Right lobe of liver (tissue), 6 donors: Measurements from ENCODE around the gene TLE3. TPM values are rescaled to one million over a fixed set of nuclear protein-coding genes. Genes with fewer than 3 reads are reported as not detected.

ENCODE experiments used
- ATAC-seq, 4 donors: fragments of 200-7000 bp; cut with Tn5 transposase; one replicate each; pipeline ENCODE4 v1.9.1; 2020; ENCODE audit warnings: mild to moderate bottlenecking in 4 of 4, moderate library complexity in 4 of 4
- DNase-seq, 3 donors: peaks; one replicate each; pipeline ENCODE4 v3.0.0-alpha.2; 2020
- H3K27ac ChIP-seq, 3 donors: fragments of 200-600 bp; one replicate each; pipeline ENCODE4 v1.8.0; 2022
- H3K27me3 ChIP-seq, 2 donors: fragments of 200-600 bp; one replicate each; pipeline ENCODE4 v1.8.0; 2022
- H3K36me3 ChIP-seq, 4 donors: fragments of 200-600 bp; sonication (generic) in 1 of 4; one replicate each; pipeline versions ENCODE4 v1.5.1 to v1.8.0; 2017 to 2022; ENCODE audit warnings: control low read depth in 1 of 4
- H3K4me1 ChIP-seq, 4 donors: fragments of 200-600 bp; sonication (generic) in 1 of 4; one replicate each; pipeline versions ENCODE4 v1.5.1 to v1.8.0; 2017 to 2022; ENCODE audit warnings: control low read depth in 1 of 4
- H3K4me3 ChIP-seq, 3 donors: fragments of 200-600 bp; one replicate each; pipeline ENCODE4 v1.8.0; 2022
- H3K9me3 ChIP-seq, 4 donors: fragments of 200-600 bp; sonication (generic) in 1 of 4; one replicate each; pipeline versions ENCODE4 v1.5.1 to v1.8.0; 2017 to 2022; ENCODE audit warnings: control low read depth in 1 of 4
- POLR2A ChIP-seq: fragments of 450-650 bp; IDR thresholded peaks from one replicate; pipeline ENCODE4 v1.6.1; 2017; ENCODE audit warnings: antibody characterized with exemption, mild to moderate bottlenecking
- WGBS: methylation state at CpG from one replicate; pipeline ENCODE4 v1.1.6; 2018; ENCODE audit warnings: low coverage, low lambda C conversion rate; ENCODE audit not compliant: insufficient coverage; ENCODE audit errors: missing lambda C conversion rate; 5-methylcytosine and 5-hydroxymethylcytosine counted together
- intact Hi-C, 2 donors: fragments of 100-400 bp; cut with DNase I; formaldehyde crosslinking; loops; one replicate each; pipeline versions ENCODE4 v1.11.2 to v1.14.1; 2022
- total RNA-seq, 6 experiments: library from RNA; depleted of rRNA in 2 of 6; stranded (reverse); fragments of >200 nt in 2 of 6; fragmentation: NEBNext Ultra II Directional in 3 of 6; extraction: Animal tissue kit (Norgen Biotek cat#: 25700) in 3 of 6; gene quantifications; one replicate each; pipeline versions ENCODE4 v1.1.0 to v1.2.4, GENCODE V29; 2016 to 2023
- TF ChIP-seq, protein P1 (sequence below), 4 donors: fragments of 200-600 bp in 3 of 4; fragments of 450-650 bp in 1 of 4; IDR thresholded peaks; one replicate each; pipeline versions ENCODE4 v1.5.1 to v1.8.0; 2016 to 2022; ENCODE audit warnings: antibody characterized with exemption in 4 of 4, mild to moderate bottlenecking in 2 of 4
- donor health status: DM: no; HTN: yes; CAD: no.
- donor health status: DM: no; HTN: no; CAD: no.
- donor health status: DM: no; HTN: no; CAD: no.
- donor health status: DM: no; HTN: yes; CAD: no.
- donor health status: DM: no; HTN: yes; CAD: no.

The TLE3 gene
- total RNA-seq, 6 experiments from 2014 or later = 8.9 to 38.2 (median 21.2) TPM

DNA sequence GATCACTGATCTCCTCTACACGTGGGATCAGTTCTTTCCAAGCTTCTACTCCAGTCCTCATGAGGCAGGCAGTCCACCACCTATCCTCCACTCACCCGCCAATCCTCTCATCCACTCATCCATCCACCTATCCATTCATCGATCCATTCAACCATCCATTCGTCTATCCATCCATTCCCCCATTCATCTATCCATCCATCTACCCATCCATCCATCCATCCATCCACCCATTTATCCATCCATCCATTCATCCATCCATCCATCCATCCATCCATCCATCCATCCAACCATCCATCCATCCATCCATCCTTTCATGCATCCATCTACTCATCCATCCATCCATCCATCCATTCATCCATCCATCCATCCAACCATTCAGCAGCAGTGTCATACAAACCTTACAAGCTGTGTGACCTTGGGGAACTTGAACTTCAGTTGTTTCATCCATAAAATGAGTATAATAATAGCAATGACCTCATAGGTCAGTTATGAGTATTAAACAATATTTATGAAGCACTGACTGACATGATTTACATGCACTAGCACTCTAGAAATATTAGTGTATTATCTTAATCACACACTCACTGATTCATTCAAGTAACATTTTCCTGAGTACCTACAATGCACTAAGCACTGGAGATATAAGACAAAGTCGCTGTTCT lies 55.0 kb downstream of the TLE3 start:
- 90% methylated on average over 5 of the region's 5 CpGs for WGBS
- no peaks in the 10 kb centered on the region for H3K27me3 ChIP-seq
- intact Hi-C loops = no loop called here
- H3K27ac ChIP-seq = no peak overlapping the region
- H3K9me3 ChIP-seq = no peaks in the 10 kb centered on the region
- no peaks in the 10 kb centered on the region for H3K36me3 ChIP-seq
- no peaks in the 10 kb centered on the region for H3K4me1 ChIP-seq
- no peak for ATAC-seq
- no peak for DNase-seq
- no peak overlapping the region for H3K4me3 ChIP-seq
- TF ChIP-seq, protein P1, sequence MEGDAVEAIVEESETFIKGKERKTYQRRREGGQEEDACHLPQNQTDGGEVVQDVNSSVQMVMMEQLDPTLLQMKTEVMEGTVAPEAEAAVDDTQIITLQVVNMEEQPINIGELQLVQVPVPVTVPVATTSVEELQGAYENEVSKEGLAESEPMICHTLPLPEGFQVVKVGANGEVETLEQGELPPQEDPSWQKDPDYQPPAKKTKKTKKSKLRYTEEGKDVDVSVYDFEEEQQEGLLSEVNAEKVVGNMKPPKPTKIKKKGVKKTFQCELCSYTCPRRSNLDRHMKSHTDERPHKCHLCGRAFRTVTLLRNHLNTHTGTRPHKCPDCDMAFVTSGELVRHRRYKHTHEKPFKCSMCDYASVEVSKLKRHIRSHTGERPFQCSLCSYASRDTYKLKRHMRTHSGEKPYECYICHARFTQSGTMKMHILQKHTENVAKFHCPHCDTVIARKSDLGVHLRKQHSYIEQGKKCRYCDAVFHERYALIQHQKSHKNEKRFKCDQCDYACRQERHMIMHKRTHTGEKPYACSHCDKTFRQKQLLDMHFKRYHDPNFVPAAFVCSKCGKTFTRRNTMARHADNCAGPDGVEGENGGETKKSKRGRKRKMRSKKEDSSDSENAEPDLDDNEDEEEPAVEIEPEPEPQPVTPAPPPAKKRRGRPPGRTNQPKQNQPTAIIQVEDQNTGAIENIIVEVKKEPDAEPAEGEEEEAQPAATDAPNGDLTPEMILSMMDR (IDR thresholded peaks at IDR 0.05) = no peak
- TF ChIP-seq POLR2A = no peak

DNA sequence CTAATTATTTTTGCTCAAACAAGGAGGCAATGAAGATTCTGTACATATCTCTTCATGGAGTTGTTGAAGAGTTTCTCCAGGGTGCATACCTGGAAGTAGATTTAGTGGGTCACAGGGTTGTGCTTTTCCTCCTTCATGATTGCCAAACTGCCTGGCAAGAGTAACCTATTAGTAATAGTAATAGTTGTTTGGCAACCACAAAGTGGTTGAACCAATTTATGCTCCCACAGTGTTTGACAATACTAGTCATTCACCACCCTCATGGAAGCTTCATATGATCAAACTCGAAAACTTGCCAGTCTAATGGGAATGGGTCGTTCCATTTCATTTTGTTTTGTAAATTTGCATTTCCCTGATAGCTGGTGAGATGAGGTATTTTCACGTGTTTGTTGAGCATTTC lies 57.8 kb downstream of the TLE3 start:
- no peak for TF ChIP-seq POLR2A
- TF ChIP-seq, protein P1 (IDR thresholded peaks at IDR 0.05) = no peak
- Histone ChIP-seq H3K36me3 (no peaks in the 10 kb centered on the region), H3K27ac (no peak overlapping the region), H3K9me3 (no peaks in the 10 kb centered on the region), H3K27me3 (no peaks in the 10 kb centered on the region), H3K4me1 (no peaks in the 10 kb centered on the region), H3K4me3 (no peak overlapping the region)
- 83% methylated on average over 3 of the region's 3 CpGs for WGBS
- no peak for ATAC-seq
- intact Hi-C loops = no loop called here
- DNase-seq = no peak

DNA sequence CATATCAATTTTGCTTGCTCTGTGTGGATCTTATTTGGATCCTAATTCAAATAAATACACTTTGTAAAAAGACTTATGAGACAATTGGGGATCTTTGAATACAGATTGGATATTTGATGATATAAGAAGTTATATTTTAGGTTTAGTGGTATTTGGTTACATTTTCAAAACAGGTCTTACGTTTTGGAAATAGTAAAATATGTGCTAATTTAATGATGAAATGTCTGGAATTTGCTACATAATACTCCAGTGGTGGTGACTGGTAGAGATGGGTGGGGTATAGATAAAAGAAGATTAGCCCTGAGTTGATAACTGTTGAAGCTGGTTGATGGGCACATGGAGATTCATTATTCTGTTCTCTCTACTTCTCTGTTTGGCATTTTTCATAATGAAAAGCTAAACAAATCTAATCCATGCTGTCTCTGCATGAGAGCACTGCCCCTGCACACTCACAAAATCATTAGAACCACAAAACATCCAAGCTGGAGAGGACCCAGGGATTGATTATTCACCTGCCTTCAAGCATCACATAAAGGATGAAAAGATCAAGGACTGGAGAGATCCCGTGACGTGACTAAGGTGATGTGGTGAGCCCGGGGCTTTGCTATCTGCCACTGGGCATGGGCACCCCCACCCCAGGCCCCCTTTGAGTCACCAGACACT lies 58.9 kb downstream of the TLE3 start:
- intact Hi-C loops = no loop called here
- no peaks in the 10 kb centered on the region for H3K4me1 ChIP-seq
- H3K9me3 ChIP-seq = no peaks in the 10 kb centered on the region
- WGBS = 41% methylated on average over 3 of the region's 4 CpGs
- DNase-seq = no peak
- no peak for ATAC-seq
- H3K36me3 ChIP-seq = no peaks in the 10 kb centered on the region
- TF ChIP-seq POLR2A = no peak
- TF ChIP-seq, protein P1 (IDR thresholded peaks at IDR 0.05) = no peak
- no peaks in the 10 kb centered on the region for H3K27me3 ChIP-seq
- no peak overlapping the region for H3K27ac ChIP-seq
- no peak overlapping the region for H3K4me3 ChIP-seq

DNA sequence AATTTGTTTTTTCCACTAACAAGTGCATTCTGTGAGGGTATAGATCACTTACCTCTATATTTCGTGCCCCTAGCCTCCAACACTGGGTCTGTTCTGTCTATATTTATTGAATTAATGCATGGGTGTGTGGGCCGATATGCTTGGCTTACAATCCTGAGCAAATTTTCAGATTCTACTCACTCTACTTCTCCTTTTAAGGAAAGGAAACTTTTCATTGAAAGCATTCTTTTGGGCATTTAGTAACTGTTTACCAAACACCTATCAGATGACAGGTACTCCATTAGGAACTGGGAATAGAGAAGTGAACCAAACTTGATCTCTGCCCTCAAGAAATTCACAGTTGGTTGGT lies 60.5 kb downstream of the TLE3 start:
- WGBS = 91% methylated on average over 2 of the region's 2 CpGs
- Histone ChIP-seq H3K4me1 (no peaks in the 10 kb centered on the region), H3K4me3 (no peak overlapping the region), H3K36me3 (no peaks in the 10 kb centered on the region), H3K27ac (no peak overlapping the region), H3K9me3 (no peaks in the 10 kb centered on the region), H3K27me3 (no peaks in the 10 kb centered on the region)
- intact Hi-C loops = no loop called here
- ATAC-seq (no peak), DNase-seq (no peak)
- no peak for TF ChIP-seq POLR2A

DNA sequence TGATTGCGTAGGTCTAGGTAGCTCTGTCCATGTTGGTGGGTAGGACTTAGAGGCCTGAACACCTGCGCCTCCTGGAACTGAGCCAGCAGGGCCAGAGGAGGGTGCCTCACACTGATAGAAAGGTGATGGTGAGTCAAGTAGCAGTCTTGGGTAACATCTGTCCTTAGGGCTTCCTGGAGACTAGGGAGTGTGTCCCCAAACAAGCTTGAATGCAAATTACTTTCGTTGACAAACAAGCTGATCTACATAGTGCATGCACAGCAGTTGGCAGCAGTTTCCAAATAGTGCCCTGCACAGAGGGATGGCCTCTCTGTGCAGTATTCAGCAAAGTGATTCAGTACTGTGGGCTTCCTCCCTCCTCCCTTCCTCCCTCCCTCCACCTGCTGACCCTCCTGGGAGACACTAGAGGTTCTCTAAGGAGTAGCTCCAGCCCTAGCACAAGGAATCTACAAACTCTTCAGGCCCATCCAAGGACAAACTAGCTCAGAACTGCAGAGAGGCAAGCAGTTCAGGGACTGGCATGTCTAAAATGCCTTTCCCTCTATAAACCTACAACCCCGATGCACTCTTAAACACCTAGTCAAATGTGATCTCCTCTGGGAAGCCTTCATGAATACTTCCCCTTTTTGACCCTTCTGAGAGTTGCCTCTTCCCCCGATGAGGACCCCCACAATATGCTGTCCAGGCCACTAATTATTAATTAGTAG lies 61.0 kb downstream of the TLE3 start:
- no peak for TF ChIP-seq POLR2A
- TF ChIP-seq, protein P1 (IDR thresholded peaks at IDR 0.05) = no peak
- intact Hi-C loops = no loop called here
- no peaks in the 10 kb centered on the region for H3K4me1 ChIP-seq
- H3K36me3 ChIP-seq = no peaks in the 10 kb centered on the region
- DNase-seq (no peak), ATAC-seq (no peak)
- WGBS = 90% methylated on average over 3 of the region's 5 CpGs
- no peaks in the 10 kb centered on the region for H3K9me3 ChIP-seq
- no peaks in the 10 kb centered on the region for H3K27me3 ChIP-seq
- no peak overlapping the region for H3K27ac ChIP-seq
- no peak overlapping the region for H3K4me3 ChIP-seq
